Stimulated activated CD4-positive, alpha-beta T cell treated with anti-CD3 and anti-CD28 coated beads, Interleukin-1b, Interleukin-23, amount 100 ng/mL, for 48 hours (primary cell): ENCODE measurements around the gene PLA2G4E.

Experiments
- DNase-seq: peaks from one replicate; pipeline ENCODE4 v3.0.0-alpha.2; 2020

The PLA2G4E gene

DNA sequence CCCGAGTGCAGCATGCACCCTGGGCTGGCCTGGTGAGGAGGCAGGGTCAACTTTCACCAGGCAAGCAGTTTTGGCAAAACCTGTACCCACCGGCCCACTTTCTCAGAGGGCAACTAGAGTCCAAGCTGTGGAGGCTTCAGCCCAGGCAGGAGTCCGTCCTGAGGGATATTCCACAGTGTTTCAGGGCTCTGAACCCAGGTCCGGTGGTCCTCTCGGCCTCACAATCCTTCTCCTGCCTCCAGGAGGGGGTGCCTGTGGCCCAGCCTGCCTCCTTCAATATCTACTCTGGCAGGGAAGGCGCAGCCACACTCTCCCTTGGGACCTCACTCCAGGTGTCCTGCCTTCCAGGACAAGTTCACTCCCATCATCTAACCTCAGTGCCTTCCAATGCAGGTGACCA is 3.9 kb downstream of the PLA2G4E start:
- DNase-seq = no peak

- no peak for DNase-seq
Observed at GRCh38 chr15:42014406-42014805, 6.4 kb downstream of the PLA2G4E start.

- DNase-seq = no peak
Observed at GRCh38 chr15:42012928-42013482, 7.8 kb downstream of the PLA2G4E start.

GRCh38 chr15:42012241-42012640 is 8.6 kb downstream of the PLA2G4E start:
- no peak for DNase-seq

- DNase-seq = no peak
Observed at GRCh38 chr15:42011074-42011473, 9.8 kb downstream of the PLA2G4E start.

DNA sequence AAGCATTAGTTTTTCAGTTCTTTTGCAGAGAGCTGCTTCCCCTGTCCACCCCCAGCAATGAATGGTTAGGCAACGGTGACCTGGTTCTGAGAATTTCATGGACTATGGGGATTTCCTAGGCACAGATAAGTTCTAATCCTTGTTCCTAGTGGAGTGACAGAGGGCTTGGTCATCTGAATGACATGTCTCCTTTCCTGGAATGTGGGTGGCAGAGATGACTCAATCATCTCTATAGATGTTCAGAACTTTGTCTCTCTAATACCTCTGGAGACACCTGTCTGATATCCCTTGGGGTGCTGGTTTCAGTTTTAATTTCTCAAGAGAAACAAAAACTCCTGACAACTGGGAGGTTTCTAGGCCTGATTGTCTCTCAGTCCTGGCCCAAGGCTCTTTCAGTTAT is 10.4 kb downstream of the PLA2G4E start:
- peak; percentile 31 for DNase-seq

- DNase-seq = no peak
Observed at GRCh38 chr15:42009474-42009873, 11.4 kb downstream of the PLA2G4E start.

DNA sequence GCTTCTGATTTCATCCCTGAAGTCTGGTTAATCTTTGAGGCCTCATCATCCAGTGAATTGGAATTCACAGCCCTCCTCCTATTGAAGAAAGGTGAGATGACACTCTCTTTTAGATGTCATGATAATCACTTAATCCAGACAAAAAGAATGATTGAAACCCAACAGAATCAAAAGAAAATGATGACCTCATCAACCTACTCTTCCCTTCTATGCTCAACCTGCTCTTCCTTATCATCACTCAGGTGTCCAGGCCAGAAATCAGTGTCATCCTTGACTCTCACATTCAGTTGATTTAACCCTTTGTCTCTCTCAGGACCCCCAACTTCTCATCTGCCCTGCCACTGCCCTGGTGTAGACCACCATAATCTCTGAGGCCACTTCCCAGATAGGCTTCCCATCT is 11.8 kb downstream of the PLA2G4E start:
- DNase-seq = no peak

GRCh38 chr15:42007386-42007785 is 13.5 kb downstream of the PLA2G4E start:
- DNase-seq = no peak

DNA sequence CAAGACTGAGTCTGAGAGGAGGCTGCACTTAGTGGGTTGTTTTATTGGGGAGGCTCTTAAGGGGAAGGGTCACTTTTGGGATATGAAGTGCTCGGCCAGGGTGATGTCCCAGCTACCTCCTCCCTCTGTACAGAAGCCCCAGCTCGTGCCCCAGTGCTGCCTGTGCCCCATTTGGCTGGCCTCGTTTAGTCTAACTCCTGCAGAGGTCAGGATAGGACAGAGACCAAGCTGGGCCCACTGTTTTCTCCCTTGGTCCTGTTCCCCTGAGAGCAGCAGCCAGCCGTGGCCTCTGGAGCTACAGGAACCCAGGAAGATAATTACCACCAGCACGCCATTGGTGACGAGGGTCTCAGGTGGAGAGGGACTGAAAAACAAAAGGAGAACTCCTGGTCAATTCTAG is 18.5 kb downstream of the PLA2G4E start:
- DNase-seq = no peak

- no peak for DNase-seq
Observed at GRCh38 chr15:42001236-42001635, 19.6 kb downstream of the PLA2G4E start.

GRCh38 chr15:41999290-42000285 is 21.3 kb downstream of the PLA2G4E start:
- DNase-seq = no peak

- DNase-seq = no peak
Observed at GRCh38 chr15:41997845-41998244, 23.0 kb downstream of the PLA2G4E start.

DNA sequence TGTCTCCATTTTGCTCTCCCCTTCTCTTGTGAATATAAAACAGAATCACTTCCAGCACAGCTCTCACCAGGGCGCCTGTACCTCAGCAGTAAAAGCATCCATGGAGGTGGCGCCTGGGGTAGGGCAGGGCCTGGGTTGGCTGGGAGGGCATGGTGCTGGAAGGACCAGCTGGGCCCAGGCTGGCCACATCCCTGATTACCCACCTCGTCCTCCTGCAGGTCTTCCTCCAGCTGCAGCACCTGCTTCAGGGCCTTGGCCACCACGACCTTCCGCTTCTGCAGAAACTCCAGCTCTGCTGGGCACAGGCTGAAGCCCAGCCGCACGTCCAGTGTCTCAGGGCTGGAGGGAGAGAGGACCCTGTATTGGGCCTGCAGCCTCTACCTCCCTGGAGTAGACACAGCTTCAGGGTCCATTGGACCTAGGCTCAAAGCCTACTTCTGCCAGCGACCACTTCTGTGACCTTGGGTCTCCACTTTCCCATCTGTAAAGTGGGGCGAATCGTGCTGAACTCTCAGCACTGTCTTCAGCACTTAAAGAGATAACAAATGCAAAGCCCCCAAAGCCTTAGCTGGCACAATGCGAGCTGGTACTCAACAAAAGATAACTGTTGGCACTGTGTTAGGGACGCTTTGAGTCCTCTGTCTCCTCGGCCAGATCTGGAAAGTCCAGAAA is 23.8 kb downstream of the PLA2G4E start:
- DNase-seq = no peak

- no peak for DNase-seq
Observed at GRCh38 chr15:41996376-41996775, 24.5 kb downstream of the PLA2G4E start.

GRCh38 chr15:41995476-41995855 is 25.4 kb downstream of the PLA2G4E start:
- DNase-seq = no peak

- no peak for DNase-seq
Observed at GRCh38 chr15:41994772-41995475, 25.9 kb downstream of the PLA2G4E start.

GRCh38 chr15:41994171-41994650 is 26.6 kb downstream of the PLA2G4E start:
- no peak for DNase-seq

GRCh38 chr15:41993472-41994170 is 27.2 kb downstream of the PLA2G4E start:
- DNase-seq = no peak

DNA sequence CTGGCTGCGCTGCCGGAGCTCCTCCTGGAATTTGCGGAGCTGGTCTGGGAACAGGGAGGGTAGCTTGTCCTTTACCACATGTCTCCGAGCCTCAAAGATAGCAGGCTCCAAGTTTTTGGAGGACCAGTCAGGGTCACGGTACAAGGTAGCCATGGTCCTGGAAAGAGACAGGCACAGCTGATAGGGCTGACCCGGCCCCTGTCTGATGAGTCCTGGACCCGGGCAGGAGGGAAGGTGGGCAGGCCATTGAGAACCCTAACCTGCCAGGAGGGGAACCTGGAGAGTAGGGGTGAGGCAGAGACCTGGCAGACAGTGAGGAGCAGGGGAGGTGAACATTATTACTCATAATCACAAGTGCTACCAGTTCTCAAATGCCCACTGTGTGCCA is 28.0 kb downstream of the PLA2G4E start:
- DNase-seq = no peak

DNA sequence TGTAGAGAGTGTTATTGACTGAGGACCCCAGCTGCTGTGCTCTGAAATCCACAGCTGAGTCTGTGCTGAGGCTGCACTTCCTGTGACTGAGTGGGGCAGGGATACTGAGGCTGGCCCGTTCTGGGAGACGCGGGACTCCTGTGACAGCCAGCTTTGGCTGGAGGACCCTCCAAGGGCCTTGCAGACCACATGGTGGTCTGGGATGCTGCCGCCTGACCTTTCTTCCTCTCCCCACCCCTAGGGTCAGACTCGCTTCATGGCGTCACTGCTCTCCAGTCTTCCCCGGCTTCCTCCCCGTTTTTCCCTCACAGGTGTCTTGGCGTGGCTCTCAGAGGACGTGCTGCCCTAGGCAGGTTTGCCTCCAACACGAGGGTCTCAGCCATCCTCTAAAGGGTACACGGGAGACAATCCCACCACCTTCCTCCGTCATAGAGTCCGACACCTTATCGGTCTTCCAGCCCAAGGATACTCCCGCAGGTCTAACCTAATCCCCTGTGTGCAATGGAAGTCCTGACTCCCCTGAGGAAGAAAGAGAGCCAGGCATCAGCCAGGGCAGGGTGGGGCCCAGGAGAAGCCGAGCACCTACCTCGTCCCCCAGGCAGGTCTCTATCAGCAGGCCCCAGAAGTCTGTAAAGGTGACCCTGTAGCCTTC is 28.6 kb downstream of the PLA2G4E start:
- no peak for DNase-seq

- no peak for DNase-seq
Observed at GRCh38 chr15:41990691-41991090, 30.2 kb downstream of the PLA2G4E start.
